ENCODE data around the gene STXBP5. TPM values are rescaled to one million over a fixed set of nuclear protein-coding genes. Genes with fewer than 3 reads are reported as not detected.

STXBP5 gene
- total and polyA plus RNA-seq, 9 of the 15 experiments (the other 6 are each of a cell fraction or from before 2014, with no cell fraction given), result 23.3 to 172 (median 71.5) TPM

DNA sequence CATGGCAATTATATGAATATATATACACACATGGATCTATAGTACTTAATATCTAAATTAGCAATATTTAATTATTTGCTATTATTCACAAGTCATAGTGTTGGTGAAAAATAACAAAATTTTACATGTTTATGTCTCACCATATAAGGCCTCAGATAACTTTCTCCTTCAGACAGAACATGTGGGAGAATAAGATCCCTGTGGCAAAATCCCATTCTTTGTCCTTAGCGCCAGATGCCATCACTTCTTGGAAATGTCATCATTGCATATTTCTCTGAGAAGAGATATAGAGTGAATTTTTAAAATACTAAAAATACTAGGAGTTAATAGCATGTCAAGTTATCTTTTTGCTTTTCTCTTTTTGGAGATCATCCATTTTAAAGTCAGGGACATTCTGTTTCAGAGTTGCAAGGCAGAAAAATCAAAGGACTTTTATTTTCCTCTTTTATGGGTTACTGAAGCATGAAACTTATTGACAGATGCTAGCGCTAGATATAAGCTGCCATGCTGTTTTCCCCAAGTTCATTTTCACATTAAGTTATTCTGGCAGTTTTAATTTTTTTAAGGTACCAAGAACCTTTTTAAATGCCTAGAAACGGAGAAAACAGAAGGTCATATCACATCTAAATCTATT lies 30.4 kb upstream of the STXBP5 start:
- intact Hi-C loops (cut with micrococcal nuclease), result no loop called here
- BruUV-seq (replicated peaks), result no TSS peak
- 25% methylated on average over 3 of the region's 3 CpGs for WGBS (ENCODE audit: insufficient coverage, low coverage, missing lambda C conversion rate)
- 0 out of 2 replicates have a peak, but pooled peaks have one; percentile 40 for TF ChIP-seq SMARCE1 (IDR thresholded peaks at IDR 0.05)
- peak in 1 of 2 experiments; percentile 65; a peak in 1 of 4 replicates for TF ChIP-seq SRF (CRISPR knock-in tag; IDR thresholded peaks at IDR 0.05)
- TF ChIP-seq BCL6 (CRISPR knock-in tag; IDR thresholded peaks at IDR 0.05), result no peak
- TF ChIP-seq MEF2A (IDR thresholded peaks at IDR 0.05; ENCODE audit: control insufficient read depth, low read depth, low read length), result no peak
- TF ChIP-seq MCM2 (IDR thresholded peaks at IDR 0.05; ENCODE audit: low read depth), result no peak
- TF ChIP-seq KHSRP (IDR thresholded peaks at IDR 0.05), result no peak
- 0 out of 2 replicates have a peak, but pooled peaks have one; percentile 18 for TF ChIP-seq SMAD3 (CRISPR knock-in tag; conservative IDR thresholded peaks at IDR 0.05)
- 0 out of 2 replicates have a peak, but pooled peaks have one; percentile 7 for TF ChIP-seq SOX6 (IDR thresholded peaks at IDR 0.05)
- TF ChIP-seq ZNF586 (CRISPR knock-in tag; conservative IDR thresholded peaks at IDR 0.05), result no peak
- TF ChIP-seq TEAD4 (IDR thresholded peaks at IDR 0.05; ENCODE audit: low read length), result peak; percentile 53; the same call in 1 of the 2 replicates
- no peak for TF ChIP-seq TEAD4 (CRISPR knock-in tag; IDR thresholded peaks at IDR 0.05; ENCODE audit: borderline replicate concordance)
- TF ChIP-seq MAFF (IDR thresholded peaks at IDR 0.05; ENCODE audit: low read length), result no peak
- TF ChIP-seq TFAM (CRISPR knock-in tag; conservative IDR thresholded peaks at IDR 0.05), result no peak
- TF ChIP-seq, protein P1, sequence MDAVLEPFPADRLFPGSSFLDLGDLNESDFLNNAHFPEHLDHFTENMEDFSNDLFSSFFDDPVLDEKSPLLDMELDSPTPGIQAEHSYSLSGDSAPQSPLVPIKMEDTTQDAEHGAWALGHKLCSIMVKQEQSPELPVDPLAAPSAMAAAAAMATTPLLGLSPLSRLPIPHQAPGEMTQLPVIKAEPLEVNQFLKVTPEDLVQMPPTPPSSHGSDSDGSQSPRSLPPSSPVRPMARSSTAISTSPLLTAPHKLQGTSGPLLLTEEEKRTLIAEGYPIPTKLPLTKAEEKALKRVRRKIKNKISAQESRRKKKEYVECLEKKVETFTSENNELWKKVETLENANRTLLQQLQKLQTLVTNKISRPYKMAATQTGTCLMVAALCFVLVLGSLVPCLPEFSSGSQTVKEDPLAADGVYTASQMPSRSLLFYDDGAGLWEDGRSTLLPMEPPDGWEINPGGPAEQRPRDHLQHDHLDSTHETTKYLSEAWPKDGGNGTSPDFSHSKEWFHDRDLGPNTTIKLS (IDR thresholded peaks at IDR 0.05; ENCODE audit: borderline replicate concordance, low read depth), result no peak
- TF ChIP-seq EP300 (IDR thresholded peaks at IDR 0.05; ENCODE audit: low read length), result no peak
- peak in 1 of 2 experiments; percentile 38; a peak in 2 of 4 replicates for TF ChIP-seq FOXA3 (CRISPR knock-in tag; conservative IDR thresholded peaks at IDR 0.05 in 1 of 2, IDR thresholded peaks at IDR 0.05 in 1 of 2)
- peak; percentile 16; the same call in 1 of the 2 replicates for TF ChIP-seq LEF1 (IDR thresholded peaks at IDR 0.05)
- 0 out of 4 replicates have a peak, but pooled peaks of 1 of the 2 experiments have one; percentile 5 for TF ChIP-seq RAD21 (CRISPR knock-in tag; conservative IDR thresholded peaks at IDR 0.05 in 1 of 2, IDR thresholded peaks at IDR 0.05 in 1 of 2)
- no peak for TF ChIP-seq HDAC3 (IDR thresholded peaks at IDR 0.05; ENCODE audit: borderline replicate concordance, partially characterized antibody)
- TF ChIP-seq, protein P2, sequence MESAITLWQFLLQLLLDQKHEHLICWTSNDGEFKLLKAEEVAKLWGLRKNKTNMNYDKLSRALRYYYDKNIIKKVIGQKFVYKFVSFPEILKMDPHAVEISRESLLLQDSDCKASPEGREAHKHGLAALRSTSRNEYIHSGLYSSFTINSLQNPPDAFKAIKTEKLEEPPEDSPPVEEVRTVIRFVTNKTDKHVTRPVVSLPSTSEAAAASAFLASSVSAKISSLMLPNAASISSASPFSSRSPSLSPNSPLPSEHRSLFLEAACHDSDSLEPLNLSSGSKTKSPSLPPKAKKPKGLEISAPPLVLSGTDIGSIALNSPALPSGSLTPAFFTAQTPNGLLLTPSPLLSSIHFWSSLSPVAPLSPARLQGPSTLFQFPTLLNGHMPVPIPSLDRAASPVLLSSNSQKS (CRISPR knock-in tag; IDR thresholded peaks at IDR 0.05), result no peak
- no peak for TF ChIP-seq CHD4 (IDR thresholded peaks at IDR 0.05; ENCODE audit: insufficient read depth, insufficient replicate concordance, low read depth, low read length, poor library complexity, severe bottlenecking)

More for the DNA sequence above, 30.4 kb upstream of the STXBP5 start:
- no peak overlapping the region for H3K9ac ChIP-seq (ENCODE audit: insufficient read depth in 1 of 2, low read depth in 2 of 2, low read length in 2 of 2)
- no peaks in the 10 kb centered on the region for H3K27me3 ChIP-seq (ENCODE audit: control insufficient read depth in 2 of 2, insufficient read depth in 2 of 2, low read length in 2 of 2)
- peaks cover 0 to 19% of the 10 kb centered on the region in 2 experiments; a peak in 2 of 5 replicates for H3K4me1 ChIP-seq (replicated peaks in 1 of 2; ENCODE audit: control insufficient read depth in 2 of 2, insufficient read depth in 2 of 2, low read length in 2 of 2)
- H3K27ac ChIP-seq (ENCODE audit: extremely low read depth, low read depth, low read length), result no peak overlapping the region
- ChIA-PET POLR2A (interaction anchor here (0.9 to 1.1 kb wide), 3 partner anchors 8 to 15 kb away, joined by 3 to 4 read pairs (median 3); no protein-coding TSS in a partner anchor), CTCF (ENCODE audit: low intra/inter-chr PET ratio) (no interaction called here)
- no peaks in the 10 kb centered on the region for H3K9me1 ChIP-seq (ENCODE audit: control insufficient read depth, insufficient read depth, low read length)
- no peaks in the 10 kb centered on the region for H3K36me3 ChIP-seq (ENCODE audit: control insufficient read depth, insufficient read depth, low read length)
- H2AFZ ChIP-seq (ENCODE audit: low read depth, low read length), result peak overlapping the region; percentile 58; the same call in 1 of the 2 replicates
- ATAC-seq (no peak), DNase-seq (ENCODE audit: extremely low read depth in 1 of 4, low spot score in 3 of 4) (no peak), FAIRE-seq (no peak)
- no peaks in the 10 kb centered on the region for H4K20me1 ChIP-seq (replicated peaks; ENCODE audit: control insufficient read depth, insufficient read depth, low read length)
- H3K4me2 ChIP-seq (ENCODE audit: insufficient read depth, low read length), result no peak overlapping the region
- no peaks in the 10 kb centered on the region for H3K9me3 ChIP-seq (replicated peaks; ENCODE audit: control insufficient read depth, insufficient read depth, low read depth, low read length)
- in situ Hi-C loops (cut with MboI), result no loop called here
- no peak overlapping the region for H3K4me3 ChIP-seq
- no peaks in the 10 kb centered on the region for H3K79me2 ChIP-seq (ENCODE audit: control insufficient read depth, insufficient read depth, low read length)

All from K562 (cell line).